Adipocyte (in vitro differentiated cells): ENCODE data around the gene IRF2BPL.

Source experiments
- DNase-seq: peaks from one replicate; pipeline ENCODE4 v3.0.0-alpha.2; 2015; ENCODE audit warnings: low read depth
- H3K27me3 ChIP-seq: replicated peaks from 2 replicates; pipeline ENCODE4 v1.7.0; 2013; ENCODE audit warnings: mild to moderate bottlenecking, low read length, moderate library complexity; ENCODE audit not compliant: control insufficient read depth, insufficient read depth
- H3K36me3 ChIP-seq: 2 replicates; pipeline ENCODE4 v1.7.0; 2013; ENCODE audit warnings: low read length, mild to moderate bottlenecking, moderate library complexity; ENCODE audit not compliant: control insufficient read depth, insufficient read depth, severe bottlenecking
- H3K4me1 ChIP-seq: 2 replicates; pipeline ENCODE4 v1.7.0; 2013; ENCODE audit warnings: mild to moderate bottlenecking, low read length, moderate library complexity; ENCODE audit not compliant: control insufficient read depth, insufficient read depth
- H3K4me3 ChIP-seq: 2 replicates; pipeline ENCODE4 v1.7.0; 2013; ENCODE audit warnings: mild to moderate bottlenecking, low read length, moderate library complexity
- H3K9ac ChIP-seq: 2 replicates; pipeline ENCODE4 v1.7.0; 2013; ENCODE audit warnings: mild to moderate bottlenecking, low read length, moderate library complexity
- H3K9me3 ChIP-seq: 2 replicates; pipeline ENCODE4 v1.7.0; 2013; ENCODE audit warnings: mild to moderate bottlenecking, low read length, moderate library complexity; ENCODE audit not compliant: control insufficient read depth

IRF2BPL gene

GRCh38 chr14:77064521-77065178 is 36.1 kb upstream of the IRF2BPL start:
- no peak overlapping the region for H3K9ac ChIP-seq
- H3K4me3 ChIP-seq = no peak overlapping the region
- no peak for DNase-seq
- no peaks in the 10 kb centered on the region for H3K4me1 ChIP-seq
- peaks cover 5% of the 10 kb centered on the region for H3K27me3 ChIP-seq
- no peaks in the 10 kb centered on the region for H3K36me3 ChIP-seq
- H3K9me3 ChIP-seq = no peaks in the 10 kb centered on the region

GRCh38 chr14:77063571-77064171 is 35.2 kb upstream of the IRF2BPL start:
- Histone ChIP-seq H3K36me3 (no peaks in the 10 kb centered on the region), H3K27me3 (peaks cover 5% of the 10 kb centered on the region), H3K4me3 (no peak overlapping the region), H3K4me1 (no peaks in the 10 kb centered on the region), H3K9me3 (no peaks in the 10 kb centered on the region), H3K9ac (no peak overlapping the region)
- DNase-seq = no peak

- Histone ChIP-seq H3K4me3 (no peak overlapping the region), H3K9ac (no peak overlapping the region), H3K9me3 (no peaks in the 10 kb centered on the region), H3K36me3 (no peaks in the 10 kb centered on the region), H3K27me3 (peaks cover 5% of the 10 kb centered on the region), H3K4me1 (no peaks in the 10 kb centered on the region)
- DNase-seq = no peak
Observed at GRCh38 chr14:77062261-77062660, 33.8 kb upstream of the IRF2BPL start.

- no peak overlapping the region for H3K4me3 ChIP-seq
- H3K9me3 ChIP-seq = no peaks in the 10 kb centered on the region
- no peak overlapping the region for H3K9ac ChIP-seq
- H3K27me3 ChIP-seq = peaks cover 5% of the 10 kb centered on the region
- no peaks in the 10 kb centered on the region for H3K4me1 ChIP-seq
- DNase-seq = no peak
- no peaks in the 10 kb centered on the region for H3K36me3 ChIP-seq
Observed at GRCh38 chr14:77061630-77062257, 33.2 kb upstream of the IRF2BPL start.

- Histone ChIP-seq H3K36me3 (no peaks in the 10 kb centered on the region), H3K9ac (no peak overlapping the region), H3K9me3 (peaks cover 4% of the 10 kb centered on the region), H3K27me3 (no peaks in the 10 kb centered on the region), H3K4me1 (no peaks in the 10 kb centered on the region), H3K4me3 (no peak overlapping the region)
- DNase-seq = peak; percentile 65
Observed at GRCh38 chr14:77059276-77059915, 30.9 kb upstream of the IRF2BPL start.

- DNase-seq = no peak
- H3K4me1 ChIP-seq = no peaks in the 10 kb centered on the region
- H3K9ac ChIP-seq = no peak overlapping the region
- H3K9me3 ChIP-seq = peaks cover 4% of the 10 kb centered on the region
- H3K27me3 ChIP-seq = no peaks in the 10 kb centered on the region
- H3K36me3 ChIP-seq = no peaks in the 10 kb centered on the region
- H3K4me3 ChIP-seq = no peak overlapping the region
Observed at GRCh38 chr14:77058785-77059184, 30.3 kb upstream of the IRF2BPL start.

GRCh38 chr14:77058117-77058516 is 29.6 kb upstream of the IRF2BPL start:
- Histone ChIP-seq H3K36me3 (no peaks in the 10 kb centered on the region), H3K27me3 (no peaks in the 10 kb centered on the region), H3K4me1 (peaks cover under 1% of the 10 kb centered on the region), H3K4me3 (no peak overlapping the region), H3K9me3 (peaks cover 4% of the 10 kb centered on the region), H3K9ac (no peak overlapping the region)
- DNase-seq = no peak

- H3K9ac ChIP-seq = no peak overlapping the region
Observed at GRCh38 chr14:77055981-77056380, 27.5 kb upstream of the IRF2BPL start.

GRCh38 chr14:77055306-77055705 is 26.8 kb upstream of the IRF2BPL start:
- no peak overlapping the region for H3K9ac ChIP-seq
- DNase-seq = no peak
- no peaks in the 10 kb centered on the region for H3K27me3 ChIP-seq
- H3K4me3 ChIP-seq = no peak overlapping the region
- H3K4me1 ChIP-seq = peaks cover 14% of the 10 kb centered on the region
- H3K9me3 ChIP-seq = peaks cover 4% of the 10 kb centered on the region
- H3K36me3 ChIP-seq = no peaks in the 10 kb centered on the region

More at GRCh38 chr14:77055981-77056380, 27.5 kb upstream of the IRF2BPL start:
- no peak overlapping the region for H3K4me3 ChIP-seq
- peaks cover 11% of the 10 kb centered on the region for H3K4me1 ChIP-seq
- no peak for DNase-seq
- H3K9me3 ChIP-seq = peaks cover 4% of the 10 kb centered on the region
- H3K27me3 ChIP-seq = no peaks in the 10 kb centered on the region
- no peaks in the 10 kb centered on the region for H3K36me3 ChIP-seq

- peak; percentile 86 for DNase-seq
- Histone ChIP-seq H3K4me3 (no peak overlapping the region), H3K36me3 (no peaks in the 10 kb centered on the region), H3K4me1 (peaks cover 14% of the 10 kb centered on the region), H3K27me3 (no peaks in the 10 kb centered on the region), H3K9ac (no peak overlapping the region), H3K9me3 (peaks cover 4% of the 10 kb centered on the region)
Observed at GRCh38 chr14:77053046-77053841, 24.7 kb upstream of the IRF2BPL start.
